Ectodermal cell (in vitro differentiated cells): Measurements from ENCODE around the gene RXFP2.

Experiments
- H3K27ac ChIP-seq: 2 replicates; pipeline ENCODE4 v1.7.0; 2013; ENCODE audit warnings: mild to moderate bottlenecking, low read depth, low read length; ENCODE audit not compliant: insufficient read depth, poor library complexity, severe bottlenecking
- H3K27me3 ChIP-seq: 2 replicates; pipeline ENCODE4 v1.7.0; 2013; ENCODE audit warnings: mild to moderate bottlenecking, low read length; ENCODE audit not compliant: insufficient read depth, control insufficient read depth, poor library complexity, severe bottlenecking
- H3K36me3 ChIP-seq: one replicate; pipeline ENCODE4 v1.7.0; 2013; ENCODE audit warnings: low read length; ENCODE audit not compliant: control insufficient read depth, insufficient read depth
- H3K4me1 ChIP-seq: one replicate; pipeline ENCODE4 v1.7.0; 2013; ENCODE audit warnings: low read length; ENCODE audit not compliant: control insufficient read depth, insufficient read depth
- H3K4me3 ChIP-seq: 2 replicates; pipeline ENCODE4 v1.7.0; 2013; ENCODE audit warnings: low read depth, low read length, control low read depth; ENCODE audit not compliant: insufficient read depth
- H3K9me3 ChIP-seq: 2 replicates; pipeline ENCODE4 v1.7.0; 2013; ENCODE audit warnings: mild to moderate bottlenecking, low read length, moderate library complexity; ENCODE audit not compliant: control insufficient read depth
- WGBS, 2 experiments: methylation state at CpG; one replicate each; pipeline ENCODE4 v1.1.7; 2013; ENCODE audit warnings: missing lambda C conversion rate in 2 of 2; 5-methylcytosine and 5-hydroxymethylcytosine counted together

The RXFP2 gene

DNA sequence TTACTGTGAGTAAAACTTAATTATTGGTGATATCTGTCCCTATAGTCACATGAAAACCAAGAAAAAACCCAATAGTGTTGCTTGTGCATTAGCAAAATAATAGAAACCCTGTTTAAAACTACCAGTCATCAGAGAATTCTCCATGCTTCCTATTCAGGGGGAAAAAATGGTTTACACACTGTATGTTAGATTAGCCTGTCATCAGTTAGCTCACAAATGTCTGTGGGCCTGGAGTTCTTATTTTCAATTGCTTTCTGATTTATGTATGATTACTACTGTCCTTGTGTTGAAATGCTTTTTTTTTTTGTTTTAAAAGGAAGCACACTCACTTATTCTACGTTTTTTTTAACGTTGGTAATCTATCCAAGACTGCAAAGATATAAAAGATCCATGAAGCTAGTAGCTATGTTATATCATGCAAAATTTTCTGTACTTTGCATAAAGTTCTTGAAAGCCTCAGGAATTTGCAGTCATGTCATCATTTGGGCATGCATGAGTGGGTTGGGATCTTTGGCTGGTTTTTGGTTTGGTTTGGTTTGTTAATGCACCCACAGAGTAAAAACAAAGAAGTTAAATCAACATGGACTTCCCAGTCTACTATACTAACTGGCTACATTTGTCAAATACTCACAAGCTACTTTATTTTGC is 25.9 kb downstream of the RXFP2 start:
- WGBS, 2 experiments = 60% methylated on average over 1 of the region's 2 CpGs; no CpG with 5 or more reads in 1 of the 2 experiments
- H3K4me1 ChIP-seq = no peaks in the 10 kb centered on the region
- H3K4me3 ChIP-seq = no peak overlapping the region
- no peaks in the 10 kb centered on the region for H3K36me3 ChIP-seq
- H3K27ac ChIP-seq = no peak overlapping the region
- H3K9me3 ChIP-seq = no peaks in the 10 kb centered on the region
- no peaks in the 10 kb centered on the region for H3K27me3 ChIP-seq

DNA sequence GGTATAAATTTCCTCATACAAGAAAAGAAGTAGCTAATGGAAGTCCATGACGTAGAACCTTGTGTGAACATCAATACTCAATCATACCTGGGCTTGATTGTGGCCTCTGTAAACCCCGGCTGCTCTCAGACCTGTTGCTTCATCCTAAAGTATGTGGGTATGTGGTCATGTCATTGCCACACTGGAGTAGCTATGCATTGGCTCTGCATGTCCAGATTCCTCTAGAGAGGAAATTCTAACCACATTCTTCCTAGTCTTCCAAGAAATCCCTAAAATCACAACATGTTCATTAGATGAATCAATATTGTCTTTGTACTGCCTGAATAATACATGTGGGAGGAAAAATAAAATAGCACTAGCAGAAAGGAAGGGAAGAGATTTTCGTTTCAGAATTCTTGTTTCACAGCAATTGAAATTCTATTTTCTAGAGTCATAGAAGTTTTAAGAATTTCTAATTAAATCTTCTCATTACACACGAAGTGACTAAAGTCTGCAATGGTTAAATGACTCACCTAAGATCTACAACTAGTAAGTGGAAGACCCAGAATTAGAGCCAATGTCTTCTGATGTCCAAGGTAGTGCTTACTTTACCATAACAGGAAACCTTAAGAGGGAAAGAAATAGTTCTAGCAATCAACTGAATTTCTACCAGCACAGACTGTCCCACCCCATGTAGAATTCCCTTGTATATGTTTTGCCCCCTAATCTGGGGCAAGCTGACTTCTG is 28.0 kb downstream of the RXFP2 start:
- Histone ChIP-seq H3K27ac (no peak overlapping the region), H3K4me1 (no peaks in the 10 kb centered on the region), H3K9me3 (no peaks in the 10 kb centered on the region), H3K36me3 (no peaks in the 10 kb centered on the region), H3K4me3 (no peak overlapping the region), H3K27me3 (no peaks in the 10 kb centered on the region)
- 85 to 92% methylated on average over 3 to 4 of the region's 4 CpGs for WGBS, 2 experiments

DNA sequence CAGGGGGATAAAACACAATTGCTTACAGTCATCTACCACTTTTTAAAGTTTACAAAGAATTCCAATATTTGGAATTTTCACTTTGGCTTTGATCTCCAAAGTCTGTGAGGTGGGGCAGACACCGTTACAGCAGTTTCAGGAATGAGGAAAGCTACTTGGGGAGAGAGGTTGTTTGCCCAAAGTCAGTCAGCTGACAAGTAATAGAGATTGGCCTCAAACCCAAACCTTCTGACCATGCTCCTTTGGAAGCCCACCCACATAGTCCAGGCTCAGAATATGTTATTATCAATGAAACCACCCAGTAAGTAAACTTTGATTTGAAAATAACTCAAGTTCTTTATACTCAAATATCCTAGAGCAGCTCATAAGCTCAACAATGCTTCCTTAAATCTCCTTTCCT is 29.0 kb downstream of the RXFP2 start:
- no peaks in the 10 kb centered on the region for H3K4me1 ChIP-seq
- H3K4me3 ChIP-seq = no peak overlapping the region
- H3K27ac ChIP-seq = no peak overlapping the region
- no peaks in the 10 kb centered on the region for H3K36me3 ChIP-seq
- WGBS, 2 experiments = 83 to 90% methylated on average over 1 of the region's 1 CpG
- no peaks in the 10 kb centered on the region for H3K9me3 ChIP-seq
- H3K27me3 ChIP-seq = no peaks in the 10 kb centered on the region

GRCh38 chr13:31769575-31769974 is 30.2 kb downstream of the RXFP2 start:
- no peaks in the 10 kb centered on the region for H3K4me1 ChIP-seq
- no peak overlapping the region for H3K4me3 ChIP-seq
- no peak overlapping the region for H3K27ac ChIP-seq
- no peaks in the 10 kb centered on the region for H3K36me3 ChIP-seq
- 80 to 96% methylated on average over 1 to 4 of the region's 4 CpGs for WGBS, 2 experiments
- H3K27me3 ChIP-seq = no peaks in the 10 kb centered on the region
- H3K9me3 ChIP-seq = no peaks in the 10 kb centered on the region

DNA sequence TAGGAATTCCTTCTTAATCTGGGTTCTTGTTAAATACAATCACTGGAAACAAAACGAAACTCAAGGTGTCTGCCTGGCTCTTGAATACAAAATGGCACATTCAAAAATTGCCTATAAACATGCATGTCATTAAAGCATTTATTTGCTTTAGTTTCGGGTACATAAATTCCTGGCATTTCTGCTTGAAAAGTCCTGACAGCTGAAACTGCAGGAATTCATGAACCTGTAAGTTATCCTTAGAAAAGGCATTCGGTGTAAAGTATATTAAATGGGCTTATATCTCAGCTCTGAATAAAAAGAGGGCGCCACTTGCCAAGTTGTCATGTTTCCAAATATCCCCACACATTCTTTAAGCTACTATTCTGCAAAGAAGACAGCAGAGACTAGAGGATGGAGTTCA is 32.9 kb downstream of the RXFP2 start:
- H3K9me3 ChIP-seq = no peaks in the 10 kb centered on the region
- H3K27ac ChIP-seq = no peak overlapping the region
- no peak overlapping the region for H3K4me3 ChIP-seq
- WGBS, 2 experiments = 92 to 96% methylated on average over 3 to 4 of the region's 4 CpGs
- no peaks in the 10 kb centered on the region for H3K27me3 ChIP-seq
- H3K4me1 ChIP-seq = no peaks in the 10 kb centered on the region
- H3K36me3 ChIP-seq = no peaks in the 10 kb centered on the region

GRCh38 chr13:31773538-31773937 is 34.2 kb downstream of the RXFP2 start:
- H3K9me3 ChIP-seq = no peaks in the 10 kb centered on the region
- no peak overlapping the region for H3K27ac ChIP-seq
- no peaks in the 10 kb centered on the region for H3K36me3 ChIP-seq
- WGBS, 2 experiments = 90 to 96% methylated on average over 3 to 4 of the region's 4 CpGs
- H3K4me3 ChIP-seq = no peak overlapping the region
- no peaks in the 10 kb centered on the region for H3K4me1 ChIP-seq
- H3K27me3 ChIP-seq = no peaks in the 10 kb centered on the region

- Histone ChIP-seq H3K36me3 (no peaks in the 10 kb centered on the region), H3K9me3 (no peaks in the 10 kb centered on the region), H3K27me3 (no peaks in the 10 kb centered on the region), H3K27ac (no peak overlapping the region), H3K4me3 (no peak overlapping the region), H3K4me1 (no peaks in the 10 kb centered on the region)
- WGBS, 2 experiments = 95 to 97% methylated on average over 5 of the region's 5 CpGs
Measured at GRCh38 chr13:31774186-31774750, 34.9 kb downstream of the RXFP2 start.

DNA sequence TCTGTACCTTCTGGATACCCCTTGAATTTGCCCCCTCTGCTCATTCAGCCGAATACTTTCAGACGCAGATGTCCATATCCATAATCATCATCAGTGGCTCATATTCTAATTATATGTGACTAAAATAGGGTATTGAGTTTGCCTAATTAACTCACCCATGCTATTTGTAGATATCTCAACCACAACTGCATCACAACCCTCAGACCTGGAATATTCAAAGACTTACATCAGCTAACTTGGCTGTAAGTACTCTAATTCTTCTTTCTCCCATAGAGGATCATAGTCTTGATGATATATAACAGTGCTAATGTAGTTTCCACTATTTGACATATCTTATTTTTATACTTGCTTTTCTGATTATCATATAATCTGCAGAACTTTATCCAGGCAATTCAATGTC is 35.8 kb downstream of the RXFP2 start:
- Histone ChIP-seq H3K9me3 (no peaks in the 10 kb centered on the region), H3K36me3 (no peaks in the 10 kb centered on the region), H3K4me1 (no peaks in the 10 kb centered on the region), H3K27me3 (no peaks in the 10 kb centered on the region), H3K4me3 (no peak overlapping the region), H3K27ac (no peak overlapping the region)
- 100% methylated on average over 2 of the region's 2 CpGs for WGBS, 2 experiments

- Histone ChIP-seq H3K4me1 (no peaks in the 10 kb centered on the region), H3K4me3 (no peak overlapping the region), H3K27me3 (no peaks in the 10 kb centered on the region), H3K27ac (no peak overlapping the region), H3K36me3 (no peaks in the 10 kb centered on the region), H3K9me3 (no peaks in the 10 kb centered on the region)
- 90 to 95% methylated on average over 3 of the region's 3 CpGs for WGBS, 2 experiments
Measured at GRCh38 chr13:31775686-31776085, 36.4 kb downstream of the RXFP2 start.

GRCh38 chr13:31781064-31781463 is 41.7 kb downstream of the RXFP2 start:
- H3K4me3 ChIP-seq = no peak overlapping the region
- H3K4me1 ChIP-seq = no peaks in the 10 kb centered on the region
- H3K27ac ChIP-seq = no peak overlapping the region
- H3K9me3 ChIP-seq = no peaks in the 10 kb centered on the region
- no peaks in the 10 kb centered on the region for H3K36me3 ChIP-seq
- no peaks in the 10 kb centered on the region for H3K27me3 ChIP-seq
- WGBS, 2 experiments = 93 to 100% methylated on average over 2 of the region's 4 CpGs
